Vagina (tissue), 2 donors: Measurements from ENCODE around the gene RALGAPA1.
"Not testable (repeated sequence)": the region's sequence is repeated elsewhere in the genome, so short reads cannot be mapped to it uniquely, and the experiment has no call there.

ENCODE experiments used
- POLR2A ChIP-seq, 2 donors: fragments of 450-650 bp; IDR thresholded peaks; one replicate each; pipeline ENCODE4 v1.6.1; 2017; ENCODE audit warnings: antibody characterized with exemption in 2 of 2, mild to moderate bottlenecking in 2 of 2, moderate library complexity in 2 of 2
- POLR2AphosphoS5 ChIP-seq, 2 donors: sonication (generic); formaldehyde crosslinking; IDR thresholded peaks; one replicate each; pipeline ENCODE4 v1.9.0; 2017; ENCODE audit warnings: antibody characterized with exemption in 2 of 2, mild to moderate bottlenecking in 2 of 2, low read depth in 1 of 2; ENCODE audit not compliant: insufficient read depth in 1 of 2
- TF ChIP-seq, protein P1 (sequence below), 3 experiments: fragments of 450-650 bp in 2 of 3; fragments of 200-600 bp in 1 of 3; sonication (generic) in 1 of 3; IDR thresholded peaks; one replicate each; pipeline ENCODE4 v1.5.1; 2017 to 2019; ENCODE audit warnings: antibody characterized with exemption in 3 of 3, mild to moderate bottlenecking in 2 of 3, moderate library complexity in 2 of 3

DNA sequence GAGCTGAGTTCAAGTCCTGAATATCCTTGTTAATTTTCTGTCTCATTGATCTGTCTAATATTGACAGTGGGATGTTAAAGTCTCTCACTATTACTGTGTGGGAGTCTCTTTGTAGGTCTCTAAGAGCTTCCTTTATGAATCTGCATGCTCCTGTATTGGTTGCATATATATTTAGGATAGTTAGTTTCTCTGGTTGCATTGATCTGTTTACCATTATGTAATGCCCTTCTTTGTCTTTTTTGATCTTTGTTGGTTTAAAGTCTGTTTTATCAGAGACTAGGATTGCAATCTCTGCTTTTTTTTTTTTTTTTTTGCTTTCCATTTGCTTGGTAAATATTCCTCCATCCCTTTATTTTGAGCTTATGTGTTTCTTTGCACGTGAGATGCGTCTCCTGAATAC is 32.6 kb upstream of the RALGAPA1 start:
- not testable (repeated sequence) for TF ChIP-seq POLR2A (IDR thresholded peaks at IDR 0.05); POLR2AphosphoS5 (IDR thresholded peaks at IDR 0.05; ENCODE audit: insufficient read depth in 1 of 2, low read depth in 1 of 2)
- TF ChIP-seq, protein P1, sequence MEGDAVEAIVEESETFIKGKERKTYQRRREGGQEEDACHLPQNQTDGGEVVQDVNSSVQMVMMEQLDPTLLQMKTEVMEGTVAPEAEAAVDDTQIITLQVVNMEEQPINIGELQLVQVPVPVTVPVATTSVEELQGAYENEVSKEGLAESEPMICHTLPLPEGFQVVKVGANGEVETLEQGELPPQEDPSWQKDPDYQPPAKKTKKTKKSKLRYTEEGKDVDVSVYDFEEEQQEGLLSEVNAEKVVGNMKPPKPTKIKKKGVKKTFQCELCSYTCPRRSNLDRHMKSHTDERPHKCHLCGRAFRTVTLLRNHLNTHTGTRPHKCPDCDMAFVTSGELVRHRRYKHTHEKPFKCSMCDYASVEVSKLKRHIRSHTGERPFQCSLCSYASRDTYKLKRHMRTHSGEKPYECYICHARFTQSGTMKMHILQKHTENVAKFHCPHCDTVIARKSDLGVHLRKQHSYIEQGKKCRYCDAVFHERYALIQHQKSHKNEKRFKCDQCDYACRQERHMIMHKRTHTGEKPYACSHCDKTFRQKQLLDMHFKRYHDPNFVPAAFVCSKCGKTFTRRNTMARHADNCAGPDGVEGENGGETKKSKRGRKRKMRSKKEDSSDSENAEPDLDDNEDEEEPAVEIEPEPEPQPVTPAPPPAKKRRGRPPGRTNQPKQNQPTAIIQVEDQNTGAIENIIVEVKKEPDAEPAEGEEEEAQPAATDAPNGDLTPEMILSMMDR (IDR thresholded peaks at IDR 0.05), result not testable (repeated sequence)
